Smooth muscle cell (in vitro differentiated cells): ENCODE measurements around the gene RALGPS1. TPM values are rescaled to one million over a fixed set of nuclear protein-coding genes. Genes with fewer than 3 reads are reported as not detected.

Experiments used
- DNase-seq: peaks from one replicate; lab custom pipeline; 2025; ENCODE audit not compliant: unreplicated experiment; lab: John Stamatoyannopoulos, UW
- H2AFZ ChIP-seq: fragments of 200-600 bp; sonication (generic); 2 replicates; pipeline ENCODE4 v1.6.0; 2016; ENCODE audit warnings: antibody characterized with exemption, low read depth, mild to moderate bottlenecking
- H3F3A ChIP-seq: fragments of 200-600 bp; sonication (generic); 2 replicates; pipeline ENCODE4 v1.6.0; 2017; ENCODE audit warnings: antibody characterized with exemption, low read depth
- H3K27ac ChIP-seq: fragments of 200-600 bp; sonication (generic); 2 replicates; pipeline ENCODE4 v1.5.1; 2016; ENCODE audit warnings: low read depth, mild to moderate bottlenecking
- H3K27me3 ChIP-seq: fragments of 200-600 bp; sonication (generic); 2 replicates; pipeline ENCODE4 v1.6.1; 2016; ENCODE audit warnings: low read depth, mild to moderate bottlenecking
- H3K36me3 ChIP-seq: fragments of 200-600 bp; sonication (generic); 2 replicates; pipeline ENCODE4 v1.5.1; 2016; ENCODE audit warnings: low read depth
- H3K4me1 ChIP-seq: fragments of 200-600 bp; sonication (generic); 2 replicates; pipeline ENCODE4 v1.5.1; 2016; ENCODE audit warnings: low read depth
- H3K4me2 ChIP-seq: fragments of 200-600 bp; sonication (generic); 2 replicates; pipeline ENCODE4 v1.6.0; 2016; ENCODE audit warnings: mild to moderate bottlenecking
- H3K4me3 ChIP-seq: fragments of 200-600 bp; sonication (generic); 2 replicates; pipeline ENCODE4 v1.5.1; 2016; ENCODE audit warnings: mild to moderate bottlenecking
- H3K79me2 ChIP-seq: fragments of 200-600 bp; sonication (generic); 2 replicates; pipeline ENCODE4 v1.6.0; 2016; ENCODE audit warnings: low read depth, mild to moderate bottlenecking
- H3K9ac ChIP-seq: fragments of 200-600 bp; sonication (generic); 2 replicates; pipeline ENCODE4 v1.6.0; 2016; ENCODE audit warnings: low read depth
- H3K9me3 ChIP-seq: fragments of 200-600 bp; sonication (generic); replicated peaks from 2 replicates; pipeline ENCODE4 v1.5.1; 2016; ENCODE audit warnings: low read depth
- H4K20me1 ChIP-seq: fragments of 200-600 bp; sonication (generic); 2 replicates; pipeline ENCODE4 v1.6.0; 2016; ENCODE audit warnings: low read depth
- WGBS: methylation state at CpG from one replicate; pipeline ENCODE4 v1.1.7; 2016; ENCODE audit warnings: low lambda C conversion rate; 5-methylcytosine and 5-hydroxymethylcytosine counted together
- polyA plus RNA-seq: library from polyadenylated mRNA; unstranded; fragments of >200 nt; fragmentation: Nextera tagmentation; extraction: Ambion mirVana; gene quantifications from 2 replicates; pipeline ENCODE4 v1.2.1, GENCODE V29; 2016
- total RNA-seq: library from RNA; depleted of rRNA; stranded (reverse); fragments of >200 nt; gene quantifications from 2 replicates; pipeline ENCODE4 v1.2.3, GENCODE V29; 2014
- TF ChIP-seq, protein P1 (sequence below): fragments of 200-600 bp; sonication (generic); IDR thresholded peaks from 2 replicates; pipeline ENCODE4 v1.5.1; 2017; ENCODE audit warnings: borderline replicate concordance, mild to moderate bottlenecking, antibody characterized with exemption; ENCODE audit not compliant: insufficient read depth, poor library complexity, severe bottlenecking

RALGPS1 gene
- total and polyA plus RNA-seq, 2 experiments from 2014 or later: 2.1 to 4.0 TPM

DNA sequence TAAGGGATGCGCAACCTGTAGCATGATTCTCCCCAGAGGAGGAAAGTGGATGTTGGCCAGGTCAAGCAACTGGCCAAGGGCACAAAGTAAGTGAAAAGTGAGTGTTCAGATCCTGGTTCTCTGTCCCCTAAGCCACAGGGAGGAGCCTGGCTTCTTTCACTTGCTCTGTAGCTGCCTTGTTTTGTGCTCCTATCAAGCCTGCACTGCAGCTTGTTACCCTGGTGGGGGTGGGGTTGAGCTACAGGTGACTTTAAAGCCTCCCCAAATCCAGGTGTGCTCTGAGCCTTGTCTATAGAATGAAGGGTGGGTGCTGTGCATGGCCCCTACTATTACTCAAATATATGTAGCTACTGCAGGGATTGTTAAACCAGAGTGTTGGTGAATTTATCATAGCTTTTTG lies 32.9 kb downstream of the RALGPS1 start:
- Histone ChIP-seq H3K9me3 (no peaks in the 10 kb centered on the region), H3K36me3 (no peaks in the 10 kb centered on the region), H2AFZ (no peak overlapping the region), H3F3A (no peaks in the 10 kb centered on the region), H3K4me3 (no peak overlapping the region), H3K27me3 (no peaks in the 10 kb centered on the region), H4K20me1 (no peaks in the 10 kb centered on the region), H3K79me2 (no peaks in the 10 kb centered on the region), H3K4me1 (peaks cover 3% of the 10 kb centered on the region), H3K9ac (no peak overlapping the region), H3K4me2 (no peak overlapping the region), H3K27ac (no peak overlapping the region)
- 100% methylated on average over 1 of the region's 1 CpG for WGBS
- TF ChIP-seq, protein P1, sequence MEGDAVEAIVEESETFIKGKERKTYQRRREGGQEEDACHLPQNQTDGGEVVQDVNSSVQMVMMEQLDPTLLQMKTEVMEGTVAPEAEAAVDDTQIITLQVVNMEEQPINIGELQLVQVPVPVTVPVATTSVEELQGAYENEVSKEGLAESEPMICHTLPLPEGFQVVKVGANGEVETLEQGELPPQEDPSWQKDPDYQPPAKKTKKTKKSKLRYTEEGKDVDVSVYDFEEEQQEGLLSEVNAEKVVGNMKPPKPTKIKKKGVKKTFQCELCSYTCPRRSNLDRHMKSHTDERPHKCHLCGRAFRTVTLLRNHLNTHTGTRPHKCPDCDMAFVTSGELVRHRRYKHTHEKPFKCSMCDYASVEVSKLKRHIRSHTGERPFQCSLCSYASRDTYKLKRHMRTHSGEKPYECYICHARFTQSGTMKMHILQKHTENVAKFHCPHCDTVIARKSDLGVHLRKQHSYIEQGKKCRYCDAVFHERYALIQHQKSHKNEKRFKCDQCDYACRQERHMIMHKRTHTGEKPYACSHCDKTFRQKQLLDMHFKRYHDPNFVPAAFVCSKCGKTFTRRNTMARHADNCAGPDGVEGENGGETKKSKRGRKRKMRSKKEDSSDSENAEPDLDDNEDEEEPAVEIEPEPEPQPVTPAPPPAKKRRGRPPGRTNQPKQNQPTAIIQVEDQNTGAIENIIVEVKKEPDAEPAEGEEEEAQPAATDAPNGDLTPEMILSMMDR: no peak
- DNase-seq: no peak

DNA sequence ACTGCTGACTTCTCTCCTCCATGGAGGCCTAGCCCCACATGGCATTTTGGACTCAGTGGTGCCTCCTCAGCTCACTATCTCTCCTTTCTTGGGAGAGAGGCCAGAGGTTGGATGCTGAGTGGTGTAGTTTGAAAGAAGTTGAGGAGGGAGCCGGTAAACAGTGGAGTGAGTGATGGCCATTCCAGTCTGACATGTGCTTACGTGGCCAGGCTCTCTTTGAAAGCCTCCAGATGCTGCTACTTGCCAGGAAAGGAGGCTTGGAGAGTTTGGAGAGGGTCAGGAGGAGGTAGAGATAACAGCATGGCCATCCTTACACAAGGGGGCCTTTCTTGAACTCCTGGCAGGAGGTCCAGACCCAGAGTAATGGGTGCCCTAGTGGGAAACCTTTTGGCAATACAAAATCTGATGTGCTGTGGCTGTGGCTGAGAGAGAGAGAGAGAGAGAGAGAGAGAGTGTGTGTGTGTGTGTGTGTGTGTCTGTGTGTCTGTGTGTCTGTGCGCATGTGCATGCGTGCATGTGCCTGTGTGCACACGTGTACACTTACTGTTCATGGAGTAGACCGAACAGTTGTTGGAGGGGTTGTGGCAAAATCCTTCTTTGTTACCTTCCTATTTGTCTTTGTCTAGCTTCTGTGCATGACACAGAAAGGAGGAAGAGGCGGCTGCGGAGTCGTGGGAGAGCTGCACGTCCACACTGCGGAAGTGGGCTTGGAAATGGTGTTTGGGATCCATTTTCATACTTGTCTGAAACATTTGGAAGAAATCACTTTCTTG lies 37.8 kb downstream of the RALGPS1 start:
- Histone ChIP-seq H3K4me3 (no peak overlapping the region), H3K79me2 (no peaks in the 10 kb centered on the region), H3K9me3 (no peaks in the 10 kb centered on the region), H3K4me2 (no peak overlapping the region), H3K27me3 (no peaks in the 10 kb centered on the region), H3K36me3 (no peaks in the 10 kb centered on the region), H3F3A (no peaks in the 10 kb centered on the region), H3K27ac (no peak overlapping the region), H3K4me1 (peaks cover 5% of the 10 kb centered on the region), H2AFZ (no peak overlapping the region), H3K9ac (no peak overlapping the region), H4K20me1 (no peaks in the 10 kb centered on the region)
- 85% methylated on average over 11 of the region's 11 CpGs for WGBS
- TF ChIP-seq, protein P1: no peak
- DNase-seq: no peak

DNA sequence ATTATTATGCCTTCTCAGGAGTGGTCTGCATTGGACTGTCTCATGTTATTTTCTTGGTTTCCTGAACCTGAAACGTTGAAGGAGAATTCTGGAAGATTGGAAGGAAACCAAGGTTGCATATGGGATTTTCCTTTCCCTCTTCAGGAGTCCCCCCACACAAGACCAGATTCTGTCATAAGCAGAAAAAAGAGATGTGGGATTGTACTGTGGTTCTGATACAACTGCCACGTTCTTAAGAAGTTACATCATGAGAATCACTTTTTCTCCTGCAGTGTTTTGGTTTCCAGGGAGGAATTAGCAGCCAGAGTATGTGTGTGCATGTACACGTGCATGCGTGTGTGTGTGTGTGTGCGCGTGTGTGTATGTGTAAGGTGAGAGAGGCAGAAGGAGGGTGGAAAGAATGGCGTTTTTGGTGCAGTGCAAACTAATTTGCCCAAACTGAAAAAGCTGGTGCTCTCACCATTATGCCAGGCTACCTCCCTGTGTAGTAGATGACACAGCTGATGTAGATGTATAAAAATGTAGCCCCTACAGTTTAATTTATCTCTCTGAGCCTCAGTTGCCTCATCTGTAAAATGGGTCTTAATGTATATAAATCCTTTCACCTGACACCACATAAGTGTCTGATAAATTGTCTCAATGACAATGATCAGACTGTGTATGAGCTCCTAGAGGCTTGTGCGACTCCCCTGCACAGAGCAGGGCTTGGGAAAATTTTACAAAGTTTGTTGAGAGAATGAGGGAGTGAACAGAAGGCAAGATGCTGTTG lies 38.6 kb downstream of the RALGPS1 start:
- 83% methylated on average over 8 of the region's 8 CpGs for WGBS
- Histone ChIP-seq H3K4me2 (no peak overlapping the region), H2AFZ (no peak overlapping the region), H3K9me3 (no peaks in the 10 kb centered on the region), H3K9ac (no peak overlapping the region), H3K36me3 (no peaks in the 10 kb centered on the region), H3K4me1 (peaks cover 9% of the 10 kb centered on the region), H3K79me2 (no peaks in the 10 kb centered on the region), H3K4me3 (no peak overlapping the region), H3K27me3 (no peaks in the 10 kb centered on the region), H4K20me1 (no peaks in the 10 kb centered on the region), H3F3A (no peaks in the 10 kb centered on the region), H3K27ac (no peak overlapping the region)
- TF ChIP-seq, protein P1: no peak
- DNase-seq: no peak
